ENCODE data around the gene MYO16.

Gene MYO16

GRCh38 chr13:109231888-109232287 is 602.5 kb downstream of the MYO16 start:
- WGBS, 2 experiments, result 87 to 98% methylated on average over 1 of the region's 1 CpG
- Histone ChIP-seq H3K4me1 (ENCODE audit: control insufficient read depth, insufficient read depth, low read length) (no peaks in the 10 kb centered on the region), H3K9me3 (ENCODE audit: control insufficient read depth, low read length) (no peaks in the 10 kb centered on the region), H3K36me3 (ENCODE audit: control insufficient read depth, insufficient read depth, low read length) (no peaks in the 10 kb centered on the region), H3K27ac (ENCODE audit: insufficient read depth, low read depth, low read length, poor library complexity, severe bottlenecking) (no peak overlapping the region), H3K4me3 (ENCODE audit: insufficient read depth, low read depth, low read length) (no peak overlapping the region), H3K27me3 (ENCODE audit: control insufficient read depth, insufficient read depth, low read length, poor library complexity, severe bottlenecking) (no peaks in the 10 kb centered on the region)

DNA sequence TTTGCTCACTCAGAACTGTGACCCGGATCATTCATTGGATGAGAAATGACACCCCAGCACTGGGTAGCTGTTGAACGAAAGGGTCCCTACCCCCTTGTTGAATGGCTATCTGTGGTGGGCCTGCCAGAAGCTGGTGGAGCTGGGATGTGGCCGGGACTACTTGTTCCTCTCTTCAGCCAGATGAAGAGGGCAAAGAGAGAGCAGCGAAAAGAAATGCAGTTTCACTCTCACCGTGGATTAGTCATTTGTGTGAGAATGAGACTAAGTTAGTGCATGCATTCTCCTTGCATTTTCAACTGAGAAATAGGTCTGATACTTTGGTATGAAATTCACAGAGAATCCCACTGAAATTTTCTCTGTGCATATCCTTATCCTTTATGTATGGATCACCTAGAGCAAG is 603.9 kb downstream of the MYO16 start:
- no peak overlapping the region for H3K4me3 ChIP-seq (ENCODE audit: insufficient read depth, low read depth, low read length)
- WGBS, 2 experiments, result 91 to 95% methylated on average over 5 of the region's 5 CpGs
- no peaks in the 10 kb centered on the region for H3K4me1 ChIP-seq (ENCODE audit: control insufficient read depth, insufficient read depth, low read length)
- H3K36me3 ChIP-seq (ENCODE audit: control insufficient read depth, insufficient read depth, low read length), result no peaks in the 10 kb centered on the region
- no peaks in the 10 kb centered on the region for H3K9me3 ChIP-seq (ENCODE audit: control insufficient read depth, low read length)
- no peaks in the 10 kb centered on the region for H3K27me3 ChIP-seq (ENCODE audit: control insufficient read depth, insufficient read depth, low read length, poor library complexity, severe bottlenecking)
- H3K27ac ChIP-seq (ENCODE audit: insufficient read depth, low read depth, low read length, poor library complexity, severe bottlenecking), result no peak overlapping the region

DNA sequence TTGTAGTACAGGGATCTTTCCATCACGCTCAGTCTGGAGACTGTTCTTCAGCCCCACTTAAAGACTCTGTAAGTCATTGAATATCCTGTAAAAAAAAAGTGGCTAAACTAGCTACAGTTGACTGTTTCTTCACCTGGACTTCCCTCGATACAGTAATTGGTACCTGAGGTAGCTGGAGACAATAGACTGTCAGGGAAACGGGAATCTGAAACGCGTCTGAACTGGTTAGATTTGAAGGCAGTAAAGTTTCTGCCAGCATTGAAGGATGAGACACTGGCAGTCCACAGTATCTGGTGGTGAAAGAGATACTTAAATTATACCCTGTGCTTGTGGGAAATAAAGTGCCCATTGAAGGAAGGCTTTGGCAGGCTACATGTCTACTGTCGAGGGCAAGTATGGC is 606.5 kb downstream of the MYO16 start:
- no peaks in the 10 kb centered on the region for H3K27me3 ChIP-seq (ENCODE audit: control insufficient read depth, insufficient read depth, low read length, poor library complexity, severe bottlenecking)
- no peak overlapping the region for H3K4me3 ChIP-seq (ENCODE audit: insufficient read depth, low read depth, low read length)
- no peaks in the 10 kb centered on the region for H3K36me3 ChIP-seq (ENCODE audit: control insufficient read depth, insufficient read depth, low read length)
- WGBS, 2 experiments, result 78 to 80% methylated on average over 6 of the region's 6 CpGs
- H3K4me1 ChIP-seq (ENCODE audit: control insufficient read depth, insufficient read depth, low read length), result no peaks in the 10 kb centered on the region
- no peak overlapping the region for H3K27ac ChIP-seq (ENCODE audit: insufficient read depth, low read depth, low read length, poor library complexity, severe bottlenecking)
- no peaks in the 10 kb centered on the region for H3K9me3 ChIP-seq (ENCODE audit: control insufficient read depth, low read length)

GRCh38 chr13:109241160-109241559 is 611.7 kb downstream of the MYO16 start:
- no peak overlapping the region for H3K4me3 ChIP-seq (ENCODE audit: insufficient read depth, low read depth, low read length)
- H3K27ac ChIP-seq (ENCODE audit: insufficient read depth, low read depth, low read length, poor library complexity, severe bottlenecking), result no peak overlapping the region
- 96 to 100% methylated on average over 2 of the region's 2 CpGs for WGBS, 2 experiments
- H3K9me3 ChIP-seq (ENCODE audit: control insufficient read depth, low read length), result no peaks in the 10 kb centered on the region
- H3K4me1 ChIP-seq (ENCODE audit: control insufficient read depth, insufficient read depth, low read length), result no peaks in the 10 kb centered on the region
- H3K27me3 ChIP-seq (ENCODE audit: control insufficient read depth, insufficient read depth, low read length, poor library complexity, severe bottlenecking), result no peaks in the 10 kb centered on the region
- H3K36me3 ChIP-seq (ENCODE audit: control insufficient read depth, insufficient read depth, low read length), result no peaks in the 10 kb centered on the region

DNA sequence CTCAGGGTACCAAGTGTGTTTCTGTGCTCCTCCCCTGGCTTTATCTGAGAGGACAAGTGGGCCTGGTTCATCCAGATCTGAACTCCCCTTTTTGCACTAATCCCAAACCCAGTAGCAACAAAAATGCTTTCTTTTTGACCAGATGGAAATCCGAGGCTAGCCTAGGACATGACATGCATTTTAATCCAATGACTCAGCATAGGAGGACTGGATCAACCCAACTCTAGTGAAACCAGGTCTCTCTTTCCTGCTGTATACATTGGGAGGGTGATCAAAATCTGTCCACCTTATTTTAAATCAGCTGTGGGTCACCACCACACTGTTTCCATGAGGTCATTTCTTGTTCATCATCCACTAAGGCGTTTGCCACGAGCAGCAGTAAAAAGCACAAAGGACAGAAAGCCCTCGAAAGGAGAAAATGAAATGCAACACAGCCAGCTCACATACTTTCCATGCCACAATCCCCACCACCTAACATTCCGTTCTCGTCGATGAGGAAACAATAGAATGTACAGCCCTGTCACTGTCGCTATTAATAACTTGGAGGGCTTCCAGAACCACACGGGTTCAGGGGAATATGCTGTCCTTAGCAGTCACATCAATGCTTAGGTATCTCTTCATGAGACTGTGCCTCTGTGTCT is 614.0 kb downstream of the MYO16 start:
- no peaks in the 10 kb centered on the region for H3K4me1 ChIP-seq (ENCODE audit: control insufficient read depth, insufficient read depth, low read length)
- H3K27me3 ChIP-seq (ENCODE audit: control insufficient read depth, insufficient read depth, low read length, poor library complexity, severe bottlenecking), result no peaks in the 10 kb centered on the region
- no peak overlapping the region for H3K27ac ChIP-seq (ENCODE audit: insufficient read depth, low read depth, low read length, poor library complexity, severe bottlenecking)
- peaks cover 2% of the 10 kb centered on the region for H3K9me3 ChIP-seq (ENCODE audit: control insufficient read depth, low read length)
- no peak overlapping the region for H3K4me3 ChIP-seq (ENCODE audit: insufficient read depth, low read depth, low read length)
- H3K36me3 ChIP-seq (ENCODE audit: control insufficient read depth, insufficient read depth, low read length), result no peaks in the 10 kb centered on the region
- 78% methylated on average over 9 of the region's 9 CpGs for WGBS, 2 experiments

DNA sequence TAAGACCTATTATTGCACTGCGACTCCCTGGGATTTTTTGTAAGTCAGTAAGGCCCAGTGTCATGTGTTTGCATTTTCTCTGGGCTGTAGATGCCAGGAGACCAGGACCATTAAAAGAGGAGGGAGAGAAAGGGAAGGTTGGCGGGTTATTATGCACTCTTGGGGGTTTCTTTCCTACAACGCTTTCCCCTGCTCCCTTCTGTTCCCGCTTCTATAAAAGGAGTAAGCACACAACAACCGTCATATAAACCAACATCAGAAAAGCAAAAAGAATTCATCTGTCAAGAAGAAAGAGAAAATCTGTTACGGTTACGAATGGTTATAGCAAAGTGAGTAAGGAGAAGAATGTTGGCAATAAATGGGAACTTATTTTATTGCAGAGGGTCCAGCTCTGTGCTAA is 615.2 kb downstream of the MYO16 start:
- Histone ChIP-seq H3K27ac (ENCODE audit: insufficient read depth, low read depth, low read length, poor library complexity, severe bottlenecking) (no peak overlapping the region), H3K4me3 (ENCODE audit: insufficient read depth, low read depth, low read length) (no peak overlapping the region), H3K4me1 (ENCODE audit: control insufficient read depth, insufficient read depth, low read length) (no peaks in the 10 kb centered on the region), H3K27me3 (ENCODE audit: control insufficient read depth, insufficient read depth, low read length, poor library complexity, severe bottlenecking) (no peaks in the 10 kb centered on the region), H3K9me3 (ENCODE audit: control insufficient read depth, low read length) (peaks cover 2% of the 10 kb centered on the region), H3K36me3 (ENCODE audit: control insufficient read depth, insufficient read depth, low read length) (no peaks in the 10 kb centered on the region)
- 92 to 94% methylated on average over 4 to 6 of the region's 7 CpGs for WGBS, 2 experiments

DNA sequence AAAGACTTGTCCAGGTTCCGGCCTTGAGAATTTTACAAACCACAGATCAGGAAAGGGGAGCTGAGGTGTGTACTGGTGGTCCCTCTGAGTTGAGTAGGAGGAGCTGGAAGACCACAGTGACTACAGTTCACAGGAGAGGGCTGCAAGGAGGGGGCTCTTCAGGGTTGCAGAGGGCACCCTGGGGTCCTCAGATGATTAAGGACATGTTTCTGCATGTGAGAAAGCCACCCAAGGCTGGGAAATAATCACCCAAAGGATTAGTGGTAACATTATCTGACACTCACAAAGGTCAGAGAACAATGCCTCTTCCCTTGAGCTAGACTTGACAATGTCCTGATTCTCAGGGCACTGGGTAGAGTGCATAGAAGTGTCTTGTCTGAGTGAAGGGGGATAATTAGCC is 616.6 kb downstream of the MYO16 start:
- Histone ChIP-seq H3K9me3 (ENCODE audit: control insufficient read depth, low read length) (peaks cover 2% of the 10 kb centered on the region), H3K4me3 (ENCODE audit: insufficient read depth, low read depth, low read length) (no peak overlapping the region)
- WGBS, 2 experiments, result 96 to 100% methylated on average over 1 of the region's 1 CpG

GRCh38 chr13:109249780-109250528 is 620.5 kb downstream of the MYO16 start:
- 89 to 91% methylated on average over 4 of the region's 4 CpGs for WGBS, 2 experiments
- no peaks in the 10 kb centered on the region for H3K4me1 ChIP-seq (ENCODE audit: control insufficient read depth, insufficient read depth, low read length)
- H3K27me3 ChIP-seq (ENCODE audit: control insufficient read depth, insufficient read depth, low read length, poor library complexity, severe bottlenecking), result no peaks in the 10 kb centered on the region
- H3K9me3 ChIP-seq (ENCODE audit: control insufficient read depth, low read length), result peaks cover 2% of the 10 kb centered on the region
- H3K27ac ChIP-seq (ENCODE audit: insufficient read depth, low read depth, low read length, poor library complexity, severe bottlenecking), result no peak overlapping the region
- H3K4me3 ChIP-seq (ENCODE audit: insufficient read depth, low read depth, low read length), result no peak overlapping the region
- no peaks in the 10 kb centered on the region for H3K36me3 ChIP-seq (ENCODE audit: control insufficient read depth, insufficient read depth, low read length)

More for the DNA sequence above, 616.6 kb downstream of the MYO16 start:
- no peaks in the 10 kb centered on the region for H3K27me3 ChIP-seq (ENCODE audit: control insufficient read depth, insufficient read depth, low read length, poor library complexity, severe bottlenecking)
- H3K27ac ChIP-seq (ENCODE audit: insufficient read depth, low read depth, low read length, poor library complexity, severe bottlenecking), result no peak overlapping the region
- H3K36me3 ChIP-seq (ENCODE audit: control insufficient read depth, insufficient read depth, low read length), result no peaks in the 10 kb centered on the region
- H3K4me1 ChIP-seq (ENCODE audit: control insufficient read depth, insufficient read depth, low read length), result no peaks in the 10 kb centered on the region

- WGBS, 2 experiments, result 88 to 90% methylated on average over 2 of the region's 2 CpGs
- H3K4me3 ChIP-seq (ENCODE audit: insufficient read depth, low read depth, low read length), result no peak overlapping the region
- no peaks in the 10 kb centered on the region for H3K4me1 ChIP-seq (ENCODE audit: control insufficient read depth, insufficient read depth, low read length)
- no peaks in the 10 kb centered on the region for H3K27me3 ChIP-seq (ENCODE audit: control insufficient read depth, insufficient read depth, low read length, poor library complexity, severe bottlenecking)
- no peak overlapping the region for H3K27ac ChIP-seq (ENCODE audit: insufficient read depth, low read depth, low read length, poor library complexity, severe bottlenecking)
- H3K36me3 ChIP-seq (ENCODE audit: control insufficient read depth, insufficient read depth, low read length), result no peaks in the 10 kb centered on the region
- peaks cover 2% of the 10 kb centered on the region for H3K9me3 ChIP-seq (ENCODE audit: control insufficient read depth, low read length)
Observed at GRCh38 chr13:109251956-109252355, 622.5 kb downstream of the MYO16 start.

DNA sequence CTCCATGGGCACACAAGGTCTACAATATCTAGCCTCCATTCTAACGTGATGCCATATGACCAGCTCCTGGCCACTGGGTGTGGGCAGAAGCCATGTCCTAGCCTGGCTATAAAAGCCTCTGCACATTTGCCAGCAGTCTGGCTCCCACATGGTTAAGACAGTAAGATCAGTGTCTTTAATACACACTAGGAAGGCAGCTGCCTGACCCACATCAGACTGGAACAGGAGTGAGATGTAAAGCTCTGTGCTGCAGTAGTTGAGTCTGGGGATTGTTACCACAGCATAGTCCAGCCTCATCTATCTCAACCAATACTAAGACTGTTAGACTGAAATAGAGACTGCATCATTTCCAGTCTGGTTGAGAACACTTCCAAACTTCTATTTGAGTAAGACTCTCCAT is 623.9 kb downstream of the MYO16 start:
- Histone ChIP-seq H3K4me3 (ENCODE audit: insufficient read depth, low read depth, low read length) (no peak overlapping the region), H3K4me1 (ENCODE audit: control insufficient read depth, insufficient read depth, low read length) (no peaks in the 10 kb centered on the region), H3K9me3 (ENCODE audit: control insufficient read depth, low read length) (peaks cover under 1% of the 10 kb centered on the region), H3K27ac (ENCODE audit: insufficient read depth, low read depth, low read length, poor library complexity, severe bottlenecking) (no peak overlapping the region), H3K27me3 (ENCODE audit: control insufficient read depth, insufficient read depth, low read length, poor library complexity, severe bottlenecking) (no peaks in the 10 kb centered on the region), H3K36me3 (ENCODE audit: control insufficient read depth, insufficient read depth, low read length) (no peaks in the 10 kb centered on the region)
- 96 to 97% methylated on average over 1 of the region's 1 CpG for WGBS, 2 experiments

Measured in ectodermal cell (in vitro differentiated cells).